ENCODE results near the gene CIC. TPM values are rescaled to one million over a fixed set of nuclear protein-coding genes. Genes with fewer than 3 reads are reported as not detected.

The CIC gene
- polyA plus RNA-seq, 1 donor (not counting 4 experiments of a cell fraction or from before 2014, with no cell fraction given): 3.1 TPM

DNA sequence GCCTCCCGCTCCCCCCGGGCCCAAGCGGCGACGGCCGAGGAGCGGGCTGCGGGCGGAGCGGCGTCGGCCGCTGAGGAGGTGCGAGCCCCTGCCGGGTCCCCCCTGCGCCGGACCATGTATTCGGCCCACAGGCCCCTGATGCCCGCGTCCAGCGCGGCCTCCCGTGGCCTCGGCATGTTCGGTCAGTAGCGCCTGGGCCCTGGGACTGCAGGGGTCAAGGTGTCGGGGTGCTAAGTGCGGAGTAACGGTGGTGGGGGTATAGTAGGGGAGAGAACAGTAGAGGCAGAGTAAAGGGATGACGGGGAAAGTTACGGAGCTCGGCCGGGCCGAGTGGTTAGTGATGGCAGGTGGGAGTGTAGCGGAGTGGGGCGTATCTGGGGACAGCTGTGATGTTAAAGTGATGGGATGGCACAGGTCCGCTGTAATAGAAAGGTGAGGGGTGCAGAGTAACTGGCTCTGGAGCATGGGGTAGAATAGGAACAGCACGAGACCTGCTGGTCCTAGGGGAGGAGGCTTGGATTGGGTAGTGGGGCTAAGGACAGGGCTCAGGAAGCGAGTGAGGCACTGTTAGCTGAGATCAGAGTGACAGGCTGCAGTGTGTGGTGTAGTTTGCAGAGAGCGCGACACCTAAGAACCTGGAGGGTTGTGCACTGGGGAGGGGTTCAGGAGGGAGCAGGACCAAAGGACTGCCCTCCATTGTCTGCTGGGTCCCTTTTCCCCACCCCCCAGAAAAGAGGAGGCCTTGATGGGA lies 15.7 kb downstream of the CIC start:
- H3K4me1 ChIP-seq (ENCODE audit: control insufficient read depth, extremely low read depth, insufficient read depth, low read length): peaks cover 39% of the 10 kb centered on the region
- dilution Hi-C loops (cut with MboI; ENCODE audit: extremely low pct_ligation_motif_present, low sequenced_read_pairs): no loop called here
- no peak overlapping the region for H3K27ac ChIP-seq (ENCODE audit: control insufficient read depth, insufficient read depth, low read length)
- H3K9ac ChIP-seq (ENCODE audit: control insufficient read depth, extremely low read depth, insufficient read depth, low read length): peak overlapping the region; percentile 63
- H3K9me3 ChIP-seq (ENCODE audit: control insufficient read depth, low read depth, low read length): no peaks in the 10 kb centered on the region
- H3K36me3 ChIP-seq (ENCODE audit: control insufficient read depth in 2 of 2, extremely low read depth in 1 of 2, insufficient read depth in 2 of 2, low read length in 2 of 2): peaks cover 15 to 22% of the 10 kb centered on the region in 2 experiments
- TF ChIP-seq, protein P1, sequence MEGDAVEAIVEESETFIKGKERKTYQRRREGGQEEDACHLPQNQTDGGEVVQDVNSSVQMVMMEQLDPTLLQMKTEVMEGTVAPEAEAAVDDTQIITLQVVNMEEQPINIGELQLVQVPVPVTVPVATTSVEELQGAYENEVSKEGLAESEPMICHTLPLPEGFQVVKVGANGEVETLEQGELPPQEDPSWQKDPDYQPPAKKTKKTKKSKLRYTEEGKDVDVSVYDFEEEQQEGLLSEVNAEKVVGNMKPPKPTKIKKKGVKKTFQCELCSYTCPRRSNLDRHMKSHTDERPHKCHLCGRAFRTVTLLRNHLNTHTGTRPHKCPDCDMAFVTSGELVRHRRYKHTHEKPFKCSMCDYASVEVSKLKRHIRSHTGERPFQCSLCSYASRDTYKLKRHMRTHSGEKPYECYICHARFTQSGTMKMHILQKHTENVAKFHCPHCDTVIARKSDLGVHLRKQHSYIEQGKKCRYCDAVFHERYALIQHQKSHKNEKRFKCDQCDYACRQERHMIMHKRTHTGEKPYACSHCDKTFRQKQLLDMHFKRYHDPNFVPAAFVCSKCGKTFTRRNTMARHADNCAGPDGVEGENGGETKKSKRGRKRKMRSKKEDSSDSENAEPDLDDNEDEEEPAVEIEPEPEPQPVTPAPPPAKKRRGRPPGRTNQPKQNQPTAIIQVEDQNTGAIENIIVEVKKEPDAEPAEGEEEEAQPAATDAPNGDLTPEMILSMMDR (optimal IDR thresholded peaks at IDR 0.05 in 1 of 3, IDR thresholded peaks at IDR 0.05 in 1 of 3, conservative IDR thresholded peaks at IDR 0.05 in 1 of 3; ENCODE audit: extremely low read depth in 1 of 3, insufficient read depth in 2 of 3, low read length in 3 of 3): no peak
- no peak for TF ChIP-seq EZH2 (IDR thresholded peaks at IDR 0.05; ENCODE audit: low read length)
- peak; percentile 71 for FAIRE-seq
- no peak overlapping the region for H2AFZ ChIP-seq (ENCODE audit: control insufficient read depth, low read length)
- H3K27me3 ChIP-seq (ENCODE audit: control insufficient read depth, extremely low read depth, insufficient read depth, low read length): no peaks in the 10 kb centered on the region
- H3K79me2 ChIP-seq (ENCODE audit: control insufficient read depth, insufficient read depth, low read length): peaks cover 21% of the 10 kb centered on the region
- peak overlapping the region; percentile 50 to 67 (median 58) for H3K4me3 ChIP-seq (ENCODE audit: control insufficient read depth in 2 of 3, extremely low read depth in 1 of 3, insufficient read depth in 2 of 3, low read depth in 1 of 3, low read length in 3 of 3)
- DNase-seq (ENCODE audit: low read depth, low spot score): no peak
- H3K9me1 ChIP-seq (ENCODE audit: control insufficient read depth, extremely low read depth, insufficient read depth, low read length): no peaks in the 10 kb centered on the region
- peak overlapping the region; percentile 28 for H3K4me2 ChIP-seq (ENCODE audit: control insufficient read depth, extremely low read depth, insufficient read depth, low read depth, low read length)
- no peaks in the 10 kb centered on the region for H4K20me1 ChIP-seq (ENCODE audit: control insufficient read depth, extremely low read depth, insufficient read depth, low read length)

DNA sequence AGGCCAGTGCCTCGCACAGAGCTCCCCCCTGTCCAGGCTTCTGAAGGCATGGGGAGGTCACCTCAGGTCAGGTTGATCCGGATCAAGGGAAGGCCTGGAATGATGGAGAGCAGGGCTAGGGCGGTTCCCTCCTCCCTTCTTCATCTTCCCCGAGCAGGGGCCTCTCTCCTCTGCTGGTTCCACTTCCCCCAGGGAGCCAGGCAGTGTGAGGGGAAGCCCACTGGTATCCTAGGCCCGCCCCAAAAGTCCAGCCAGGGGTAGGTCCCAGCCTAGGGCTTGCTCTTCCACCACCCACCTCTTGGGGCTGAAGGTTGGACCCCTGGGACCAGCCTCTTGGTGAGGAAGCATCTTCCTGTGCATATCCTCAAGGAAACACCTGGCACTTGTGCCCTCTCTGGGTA lies 16.5 kb downstream of the CIC start:
- H3K9ac ChIP-seq (ENCODE audit: control insufficient read depth, extremely low read depth, insufficient read depth, low read length): no peak overlapping the region
- H3K9me1 ChIP-seq (ENCODE audit: control insufficient read depth, extremely low read depth, insufficient read depth, low read length): no peaks in the 10 kb centered on the region
- no peak overlapping the region for H3K27ac ChIP-seq (ENCODE audit: control insufficient read depth, insufficient read depth, low read length)
- FAIRE-seq (no peak), DNase-seq (ENCODE audit: low read depth, low spot score) (no peak)
- H3K9me3 ChIP-seq (ENCODE audit: control insufficient read depth, low read depth, low read length): no peaks in the 10 kb centered on the region
- H2AFZ ChIP-seq (ENCODE audit: control insufficient read depth, low read length): no peak overlapping the region
- peak overlapping the region; percentile 28 for H3K4me2 ChIP-seq (ENCODE audit: control insufficient read depth, extremely low read depth, insufficient read depth, low read depth, low read length)
- H3K27me3 ChIP-seq (ENCODE audit: control insufficient read depth, extremely low read depth, insufficient read depth, low read length): no peaks in the 10 kb centered on the region
- H3K4me1 ChIP-seq (ENCODE audit: control insufficient read depth, extremely low read depth, insufficient read depth, low read length): peaks cover 38% of the 10 kb centered on the region
- H3K79me2 ChIP-seq (ENCODE audit: control insufficient read depth, insufficient read depth, low read length): peaks cover 21% of the 10 kb centered on the region
- H4K20me1 ChIP-seq (ENCODE audit: control insufficient read depth, extremely low read depth, insufficient read depth, low read length): no peaks in the 10 kb centered on the region
- H3K36me3 ChIP-seq (ENCODE audit: control insufficient read depth in 2 of 2, extremely low read depth in 1 of 2, insufficient read depth in 2 of 2, low read length in 2 of 2): peaks cover 20 to 29% of the 10 kb centered on the region in 2 experiments
- H3K4me3 ChIP-seq (ENCODE audit: control insufficient read depth in 2 of 3, extremely low read depth in 1 of 3, insufficient read depth in 2 of 3, low read depth in 1 of 3, low read length in 3 of 3): no peak overlapping the region
- TF ChIP-seq, protein P1 (optimal IDR thresholded peaks at IDR 0.05 in 1 of 3, IDR thresholded peaks at IDR 0.05 in 1 of 3, conservative IDR thresholded peaks at IDR 0.05 in 1 of 3; ENCODE audit: extremely low read depth in 1 of 3, insufficient read depth in 2 of 3, low read length in 3 of 3): no peak
- no peak for TF ChIP-seq EZH2 (IDR thresholded peaks at IDR 0.05; ENCODE audit: low read length)
- dilution Hi-C loops (cut with MboI; ENCODE audit: extremely low pct_ligation_motif_present, low sequenced_read_pairs): no loop called here
